ENCODE data around the gene ADAMTS15.

Gene ADAMTS15

DNA sequence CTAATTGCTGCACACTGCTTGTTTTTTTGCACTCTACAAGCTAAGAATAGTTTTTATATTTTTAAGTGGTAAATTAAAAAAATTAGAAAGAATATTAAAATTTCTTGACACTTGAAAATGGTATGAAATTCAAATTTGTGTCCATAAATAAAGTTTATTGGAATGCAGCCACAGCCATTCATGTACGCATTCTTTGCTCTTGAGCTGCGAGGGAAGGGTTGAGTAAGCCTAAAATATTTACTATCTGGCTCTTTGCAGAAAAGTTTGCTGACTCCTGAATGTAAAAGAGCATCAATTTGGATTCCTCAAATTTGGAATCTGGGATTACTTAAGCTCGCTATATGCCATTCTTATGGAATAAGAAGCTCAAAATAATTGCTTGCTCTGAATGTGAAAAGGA, 16.6 kb upstream of the ADAMTS15 start:
- Histone ChIP-seq H3K36me3 (ENCODE audit: control insufficient read depth, insufficient read depth, low read length) (no peaks in the 10 kb centered on the region), H3K9me3 (ENCODE audit: control insufficient read depth, low read length) (no peaks in the 10 kb centered on the region), H3K4me1 (no peaks in the 10 kb centered on the region), H3K9ac (no peak overlapping the region), H3K4me3 (ENCODE audit: low read depth, low read length) (no peak overlapping the region), H3K4me2 (ENCODE audit: low read length) (no peak overlapping the region), H3K27me3 (ENCODE audit: control insufficient read depth, insufficient read depth, low read length) (no peaks in the 10 kb centered on the region), H2AFZ (no peak overlapping the region), H3K79me2 (no peaks in the 10 kb centered on the region), H3K27ac (no peak overlapping the region)
- TF ChIP-seq, protein P1, sequence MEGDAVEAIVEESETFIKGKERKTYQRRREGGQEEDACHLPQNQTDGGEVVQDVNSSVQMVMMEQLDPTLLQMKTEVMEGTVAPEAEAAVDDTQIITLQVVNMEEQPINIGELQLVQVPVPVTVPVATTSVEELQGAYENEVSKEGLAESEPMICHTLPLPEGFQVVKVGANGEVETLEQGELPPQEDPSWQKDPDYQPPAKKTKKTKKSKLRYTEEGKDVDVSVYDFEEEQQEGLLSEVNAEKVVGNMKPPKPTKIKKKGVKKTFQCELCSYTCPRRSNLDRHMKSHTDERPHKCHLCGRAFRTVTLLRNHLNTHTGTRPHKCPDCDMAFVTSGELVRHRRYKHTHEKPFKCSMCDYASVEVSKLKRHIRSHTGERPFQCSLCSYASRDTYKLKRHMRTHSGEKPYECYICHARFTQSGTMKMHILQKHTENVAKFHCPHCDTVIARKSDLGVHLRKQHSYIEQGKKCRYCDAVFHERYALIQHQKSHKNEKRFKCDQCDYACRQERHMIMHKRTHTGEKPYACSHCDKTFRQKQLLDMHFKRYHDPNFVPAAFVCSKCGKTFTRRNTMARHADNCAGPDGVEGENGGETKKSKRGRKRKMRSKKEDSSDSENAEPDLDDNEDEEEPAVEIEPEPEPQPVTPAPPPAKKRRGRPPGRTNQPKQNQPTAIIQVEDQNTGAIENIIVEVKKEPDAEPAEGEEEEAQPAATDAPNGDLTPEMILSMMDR (IDR thresholded peaks at IDR 0.05), result no peak

DNA sequence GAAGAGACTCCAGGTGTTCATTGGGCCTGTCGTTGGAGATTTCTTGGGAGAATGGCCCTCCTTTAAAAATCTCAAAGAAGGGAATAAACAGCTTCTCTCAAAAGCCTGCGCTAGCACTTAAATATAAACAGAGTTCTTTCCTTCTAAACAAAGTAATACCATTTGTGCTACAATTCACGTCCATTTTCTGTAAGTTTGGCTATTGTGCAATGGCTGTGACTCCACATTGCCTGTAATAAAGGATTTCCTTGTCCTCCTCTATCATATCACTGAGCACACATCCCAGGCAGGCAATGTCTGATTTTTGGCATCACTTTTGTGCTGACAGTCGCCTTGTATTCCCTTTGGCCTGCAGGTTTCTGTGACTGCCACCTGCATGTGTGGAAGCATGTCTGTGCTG, 15.1 kb upstream of the ADAMTS15 start:
- Histone ChIP-seq H3K9me3 (ENCODE audit: control insufficient read depth, low read length) (no peaks in the 10 kb centered on the region), H3K27me3 (ENCODE audit: control insufficient read depth, insufficient read depth, low read length) (no peaks in the 10 kb centered on the region), H2AFZ (no peak overlapping the region), H3K4me3 (ENCODE audit: low read depth, low read length) (no peak overlapping the region), H3K79me2 (no peaks in the 10 kb centered on the region), H3K27ac (no peak overlapping the region), H3K36me3 (ENCODE audit: control insufficient read depth, insufficient read depth, low read length) (no peaks in the 10 kb centered on the region), H3K4me2 (ENCODE audit: low read length) (no peak overlapping the region), H3K9ac (no peak overlapping the region), H3K4me1 (no peaks in the 10 kb centered on the region)
- TF ChIP-seq, protein P1 (IDR thresholded peaks at IDR 0.05), result no peak

DNA sequence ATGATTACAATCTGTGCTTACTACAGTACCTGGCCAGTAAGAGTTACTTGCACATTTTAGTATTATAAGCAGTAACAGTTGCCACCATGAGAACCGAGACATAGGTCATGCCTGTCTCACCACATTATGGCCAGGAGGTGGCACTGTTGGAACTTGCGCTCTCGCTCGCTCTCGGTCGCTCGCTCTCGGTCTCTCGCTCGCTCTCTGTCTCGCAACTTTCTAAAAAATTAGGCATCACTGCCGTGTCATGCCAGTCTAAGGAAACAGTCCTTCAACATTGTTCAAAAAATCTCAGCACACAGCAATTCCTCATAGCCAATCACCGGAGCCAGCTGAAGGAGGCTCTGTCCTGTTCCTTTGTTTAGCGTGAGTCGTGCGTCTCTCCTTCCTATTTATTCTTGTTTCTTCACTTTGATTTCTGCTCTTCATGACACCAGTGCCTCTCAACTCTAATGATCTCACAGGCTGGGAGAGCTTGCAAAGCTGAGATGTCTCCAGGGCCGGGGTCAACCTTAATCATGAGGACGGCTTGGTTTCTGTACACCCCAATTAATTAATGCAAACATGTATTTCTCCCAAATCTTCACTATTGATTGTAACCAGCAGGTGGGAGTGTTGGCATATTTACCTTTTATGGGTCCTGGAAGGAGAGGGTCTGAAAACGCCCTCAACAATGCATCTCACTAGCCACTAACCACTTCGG, 13.8 kb upstream of the ADAMTS15 start:
- Histone ChIP-seq H3K36me3 (ENCODE audit: control insufficient read depth, insufficient read depth, low read length) (no peaks in the 10 kb centered on the region), H3K9ac (no peak overlapping the region), H3K79me2 (no peaks in the 10 kb centered on the region), H3K4me1 (no peaks in the 10 kb centered on the region), H3K27ac (peak overlapping the region; percentile 30), H3K4me3 (ENCODE audit: low read depth, low read length) (peak overlapping the region; percentile 70), H2AFZ (peak overlapping the region; percentile 94), H3K4me2 (ENCODE audit: low read length) (peak overlapping the region; percentile 93), H3K9me3 (ENCODE audit: control insufficient read depth, low read length) (no peaks in the 10 kb centered on the region), H3K27me3 (ENCODE audit: control insufficient read depth, insufficient read depth, low read length) (no peaks in the 10 kb centered on the region)
- TF ChIP-seq, protein P1 (IDR thresholded peaks at IDR 0.05), result peak; percentile 66

DNA sequence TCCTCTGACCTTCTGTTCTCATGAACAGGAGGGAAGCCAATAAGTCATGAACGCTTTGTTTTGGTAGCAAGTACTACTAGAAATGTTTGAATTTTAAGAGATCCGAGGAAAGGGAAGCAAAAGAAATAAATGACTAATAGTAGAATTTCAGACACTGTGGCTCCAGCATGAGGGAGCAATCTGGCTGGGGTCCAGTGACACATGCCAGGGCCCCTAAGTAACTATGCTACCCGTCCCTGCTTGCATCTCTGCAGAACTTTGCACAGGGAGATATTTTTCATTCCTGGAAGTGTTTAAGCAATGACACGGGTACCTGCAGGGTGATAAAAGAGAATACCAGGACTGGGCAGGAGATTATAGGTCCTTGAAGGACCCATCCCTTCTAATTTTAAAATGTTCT, 12.8 kb upstream of the ADAMTS15 start:
- TF ChIP-seq, protein P1 (IDR thresholded peaks at IDR 0.05), result no peak
- Histone ChIP-seq H3K27ac (no peak overlapping the region), H3K9me3 (ENCODE audit: control insufficient read depth, low read length) (no peaks in the 10 kb centered on the region), H3K9ac (no peak overlapping the region), H3K79me2 (no peaks in the 10 kb centered on the region), H3K36me3 (ENCODE audit: control insufficient read depth, insufficient read depth, low read length) (no peaks in the 10 kb centered on the region), H3K4me2 (ENCODE audit: low read length) (no peak overlapping the region), H2AFZ (no peak overlapping the region), H3K4me3 (ENCODE audit: low read depth, low read length) (no peak overlapping the region), H3K27me3 (ENCODE audit: control insufficient read depth, insufficient read depth, low read length) (no peaks in the 10 kb centered on the region), H3K4me1 (no peaks in the 10 kb centered on the region)

DNA sequence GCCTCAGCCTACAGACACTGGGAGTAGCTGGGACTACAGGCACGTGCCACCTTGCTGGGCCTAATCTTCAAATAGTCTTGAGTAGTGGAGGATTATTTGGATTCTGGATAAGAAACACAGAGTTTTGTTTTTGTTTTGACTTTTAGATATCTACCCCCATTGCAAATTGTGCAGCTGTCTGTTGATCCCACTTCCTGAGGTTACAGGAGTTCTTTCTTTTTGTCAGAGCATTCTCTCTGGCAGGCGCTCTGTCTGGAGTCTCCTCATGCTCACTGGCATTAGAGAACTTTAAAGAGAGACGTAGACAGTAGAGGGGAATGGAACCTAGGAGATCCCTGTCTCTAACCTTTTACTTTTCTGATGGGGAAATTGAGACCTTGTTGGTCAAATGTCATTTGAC, 12.3 kb upstream of the ADAMTS15 start:
- no peaks in the 10 kb centered on the region for H3K4me1 ChIP-seq
- H3K79me2 ChIP-seq, result no peaks in the 10 kb centered on the region
- no peak overlapping the region for H3K27ac ChIP-seq
- H3K27me3 ChIP-seq (ENCODE audit: control insufficient read depth, insufficient read depth, low read length), result no peaks in the 10 kb centered on the region
- TF ChIP-seq, protein P1 (IDR thresholded peaks at IDR 0.05), result no peak
- no peak overlapping the region for H3K4me3 ChIP-seq (ENCODE audit: low read depth, low read length)
- no peak overlapping the region for H3K9ac ChIP-seq
- no peak overlapping the region for H3K4me2 ChIP-seq (ENCODE audit: low read length)
- no peak overlapping the region for H2AFZ ChIP-seq
- no peaks in the 10 kb centered on the region for H3K36me3 ChIP-seq (ENCODE audit: control insufficient read depth, insufficient read depth, low read length)
- H3K9me3 ChIP-seq (ENCODE audit: control insufficient read depth, low read length), result no peaks in the 10 kb centered on the region

All from parathyroid adenoma (tissue), 2 donors.